Osteoblast (primary cell): ENCODE measurements around the gene RNLS. TPM values are rescaled to one million over a fixed set of nuclear protein-coding genes. Genes with fewer than 3 reads are reported as not detected.
A peak's percentile ranks its signal among the peaks of the same experiment; 100 is the strongest.

Experiments used
- DNase-seq: peaks from one replicate; pipeline ENCODE4 v3.0.0; 2011; ENCODE audit warnings: low spot score, mixed read lengths; ENCODE audit not compliant: insufficient read length; ENCODE audit errors: missing footprints
- H2AFZ ChIP-seq: 2 replicates; pipeline ENCODE4 v1.6.0; 2011; ENCODE audit warnings: mild to moderate bottlenecking, low read length
- H3K27ac ChIP-seq: 2 replicates; pipeline ENCODE4 v1.5.1; 2011; ENCODE audit warnings: mild to moderate bottlenecking, low read depth, low read length, moderate library complexity
- H3K27me3 ChIP-seq: 2 replicates; pipeline ENCODE4 v1.6.0; 2012; ENCODE audit warnings: mild to moderate bottlenecking, control low read depth, inconsistent platforms, low read length, moderate library complexity; ENCODE audit not compliant: insufficient read depth
- H3K36me3 ChIP-seq: 2 replicates; pipeline ENCODE4 v1.5.1; 2011; ENCODE audit warnings: mild to moderate bottlenecking, low read length, control low read depth, moderate library complexity; ENCODE audit not compliant: insufficient read depth
- H3K4me1 ChIP-seq: 2 replicates; pipeline ENCODE4 v1.5.1; 2011; ENCODE audit warnings: mild to moderate bottlenecking, low read length, control low read depth, moderate library complexity; ENCODE audit not compliant: insufficient read depth
- H3K4me2 ChIP-seq: 2 replicates; pipeline ENCODE4 v1.6.0; 2011; ENCODE audit warnings: mild to moderate bottlenecking, low read length; ENCODE audit not compliant: insufficient read depth
- H3K4me3 ChIP-seq: fragments of 200-600 bp; sonication (generic); 3 replicates; pipeline ENCODE4 v1.5.1; 2012; ENCODE audit warnings: mild to moderate bottlenecking, low read length, inconsistent platforms; ENCODE audit not compliant: insufficient read depth
- H3K79me2 ChIP-seq: 2 replicates; pipeline ENCODE4 v1.6.0; 2012; ENCODE audit warnings: mild to moderate bottlenecking, low read length, control low read depth, inconsistent platforms; ENCODE audit not compliant: insufficient read depth
- H3K9me3 ChIP-seq: 2 replicates; pipeline ENCODE4 v1.5.1; 2011; ENCODE audit warnings: low read depth, low read length, control low read depth
- H4K20me1 ChIP-seq: 2 replicates; pipeline ENCODE4 v1.6.0; 2012; ENCODE audit warnings: mild to moderate bottlenecking, low read length, control low read depth; ENCODE audit not compliant: insufficient read depth
- total RNA-seq: library from RNA; depleted of rRNA; stranded (reverse); fragments of >200 nt; gene quantifications from 2 replicates; pipeline ENCODE4 v1.2.3, GENCODE V29; 2012
- TF ChIP-seq, protein P1 (sequence below): IDR thresholded peaks from 2 replicates; pipeline ENCODE4 v1.5.1; 2011; ENCODE audit warnings: mild to moderate bottlenecking, low read depth, low read length, moderate library complexity; ENCODE audit errors: extremely low read depth

RNLS gene
- total RNA-seq, 1 donor, result 22.4 TPM

DNA sequence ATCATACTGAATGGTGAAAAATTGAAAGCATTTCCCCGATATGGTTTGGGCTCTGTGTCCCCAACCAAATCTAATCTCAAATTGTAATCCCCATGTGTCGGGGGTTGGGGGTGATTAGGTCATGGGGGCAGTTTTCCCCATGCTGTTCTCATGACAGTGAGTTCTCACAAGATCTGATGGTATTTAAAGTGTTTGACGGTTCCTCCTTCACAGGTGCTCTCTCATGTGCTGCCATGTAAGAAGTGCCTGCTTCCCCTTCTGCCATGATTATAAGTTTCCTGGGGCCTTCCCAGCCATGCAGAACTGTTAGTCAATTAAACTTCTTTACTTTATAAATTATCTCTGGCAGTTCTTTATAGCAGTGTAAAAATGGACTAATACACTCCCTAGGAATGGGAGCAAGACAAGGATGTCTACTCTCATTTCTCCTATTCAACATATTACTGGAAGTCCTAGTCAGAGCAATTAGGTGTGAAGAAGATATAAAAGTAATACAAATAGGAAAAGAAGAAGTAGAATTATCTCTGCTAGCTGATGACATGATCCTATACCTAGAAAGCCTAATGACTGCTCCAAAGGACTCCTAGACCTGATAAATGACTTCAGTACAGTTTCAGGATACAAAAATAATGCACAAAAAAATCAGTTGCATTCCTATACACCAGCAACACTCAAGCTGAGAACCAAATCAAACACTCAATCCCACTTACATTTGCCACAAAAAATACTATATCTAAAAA is 260.6 kb downstream of the RNLS start:
- Histone ChIP-seq H3K4me3 (no peak overlapping the region), H3K9me3 (peaks cover 3% of the 10 kb centered on the region), H3K27me3 (no peaks in the 10 kb centered on the region), H4K20me1 (no peaks in the 10 kb centered on the region), H2AFZ (no peak overlapping the region), H3K27ac (no peak overlapping the region), H3K79me2 (no peaks in the 10 kb centered on the region), H3K4me2 (no peak overlapping the region), H3K36me3 (no peaks in the 10 kb centered on the region), H3K4me1 (no peaks in the 10 kb centered on the region)
- DNase-seq, result no peak
- TF ChIP-seq, protein P1, sequence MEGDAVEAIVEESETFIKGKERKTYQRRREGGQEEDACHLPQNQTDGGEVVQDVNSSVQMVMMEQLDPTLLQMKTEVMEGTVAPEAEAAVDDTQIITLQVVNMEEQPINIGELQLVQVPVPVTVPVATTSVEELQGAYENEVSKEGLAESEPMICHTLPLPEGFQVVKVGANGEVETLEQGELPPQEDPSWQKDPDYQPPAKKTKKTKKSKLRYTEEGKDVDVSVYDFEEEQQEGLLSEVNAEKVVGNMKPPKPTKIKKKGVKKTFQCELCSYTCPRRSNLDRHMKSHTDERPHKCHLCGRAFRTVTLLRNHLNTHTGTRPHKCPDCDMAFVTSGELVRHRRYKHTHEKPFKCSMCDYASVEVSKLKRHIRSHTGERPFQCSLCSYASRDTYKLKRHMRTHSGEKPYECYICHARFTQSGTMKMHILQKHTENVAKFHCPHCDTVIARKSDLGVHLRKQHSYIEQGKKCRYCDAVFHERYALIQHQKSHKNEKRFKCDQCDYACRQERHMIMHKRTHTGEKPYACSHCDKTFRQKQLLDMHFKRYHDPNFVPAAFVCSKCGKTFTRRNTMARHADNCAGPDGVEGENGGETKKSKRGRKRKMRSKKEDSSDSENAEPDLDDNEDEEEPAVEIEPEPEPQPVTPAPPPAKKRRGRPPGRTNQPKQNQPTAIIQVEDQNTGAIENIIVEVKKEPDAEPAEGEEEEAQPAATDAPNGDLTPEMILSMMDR, result no peak

DNA sequence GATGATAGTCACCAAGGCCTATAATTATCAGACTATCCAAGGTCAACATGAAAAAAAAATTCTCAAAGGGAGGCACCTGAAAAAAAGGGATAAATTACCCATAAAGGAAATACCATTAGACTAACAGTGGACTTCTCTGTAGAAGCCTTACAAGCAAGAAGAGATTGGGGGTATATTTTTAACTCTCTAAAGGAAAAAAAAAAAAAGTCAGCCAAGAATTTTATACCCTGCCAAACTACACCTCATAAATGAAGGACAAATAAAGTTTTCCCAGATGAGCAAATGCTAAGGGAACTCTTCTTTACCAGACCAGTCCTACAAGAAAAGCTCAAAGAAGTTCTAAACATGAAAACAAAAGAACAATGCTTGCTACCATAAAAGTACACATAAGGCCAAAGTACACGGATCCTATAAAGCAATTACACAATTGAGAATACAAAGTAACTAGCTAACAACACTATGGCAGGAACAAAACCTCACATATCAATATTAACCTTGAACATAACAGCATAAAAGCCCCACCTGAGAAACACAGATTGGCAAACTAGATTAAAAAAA is 263.1 kb downstream of the RNLS start:
- Histone ChIP-seq H3K36me3 (no peaks in the 10 kb centered on the region), H4K20me1 (no peaks in the 10 kb centered on the region), H3K9me3 (peaks cover 3% of the 10 kb centered on the region), H3K27ac (no peak overlapping the region), H3K4me1 (no peaks in the 10 kb centered on the region), H3K79me2 (no peaks in the 10 kb centered on the region), H3K4me3 (no peak overlapping the region), H3K4me2 (no peak overlapping the region), H3K27me3 (no peaks in the 10 kb centered on the region), H2AFZ (no peak overlapping the region)
- TF ChIP-seq, protein P1, result no peak
- DNase-seq, result no peak

DNA sequence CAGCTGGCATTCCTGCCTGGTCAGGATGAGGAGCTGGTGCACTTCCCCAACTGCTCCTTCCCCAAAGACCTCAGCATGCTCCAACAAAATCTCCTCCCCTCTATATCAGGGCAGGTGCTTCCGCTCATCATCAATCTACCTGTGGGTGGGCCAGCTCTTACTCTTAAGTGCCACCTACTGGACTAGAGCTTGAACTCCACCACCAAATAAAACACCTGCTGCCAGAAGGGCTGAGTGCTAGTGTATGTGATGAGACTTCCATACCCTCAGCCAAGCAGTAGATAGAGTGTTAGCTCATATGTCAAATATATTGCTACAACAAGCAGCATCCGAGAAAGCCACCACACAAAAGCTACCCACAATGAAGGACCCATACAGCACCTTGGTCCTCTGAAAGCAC is 264.3 kb downstream of the RNLS start:
- TF ChIP-seq, protein P1, result peak; percentile 15
- no peaks in the 10 kb centered on the region for H3K4me1 ChIP-seq
- H3K27me3 ChIP-seq, result no peaks in the 10 kb centered on the region
- H3K9me3 ChIP-seq, result peaks cover 3% of the 10 kb centered on the region
- H3K4me3 ChIP-seq, result no peak overlapping the region
- H3K36me3 ChIP-seq, result no peaks in the 10 kb centered on the region
- DNase-seq, result no peak
- H2AFZ ChIP-seq, result no peak overlapping the region
- H3K79me2 ChIP-seq, result no peaks in the 10 kb centered on the region
- H3K4me2 ChIP-seq, result no peak overlapping the region
- H3K27ac ChIP-seq, result no peak overlapping the region
- no peaks in the 10 kb centered on the region for H4K20me1 ChIP-seq

DNA sequence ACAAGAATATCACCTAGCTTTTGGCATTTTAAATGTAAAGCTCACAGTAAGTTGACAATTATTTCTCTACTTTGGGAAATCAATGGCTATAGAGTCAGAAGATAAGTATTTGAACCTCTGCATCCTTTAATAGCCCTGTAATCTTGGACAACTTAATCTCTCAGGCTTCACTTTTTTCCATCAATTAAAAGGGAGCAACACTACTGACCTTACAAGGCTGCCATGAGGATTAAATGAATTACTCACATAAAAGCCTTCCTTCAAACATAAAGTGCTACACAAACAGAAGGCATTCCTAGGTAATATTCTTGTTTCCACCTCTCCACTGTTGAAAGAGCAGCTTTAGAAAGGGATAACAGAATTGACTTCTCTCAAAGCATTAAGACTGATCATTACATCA is 266.0 kb downstream of the RNLS start:
- no peaks in the 10 kb centered on the region for H3K79me2 ChIP-seq
- no peak overlapping the region for H3K4me2 ChIP-seq
- no peaks in the 10 kb centered on the region for H4K20me1 ChIP-seq
- peaks cover 3% of the 10 kb centered on the region for H3K9me3 ChIP-seq
- H2AFZ ChIP-seq, result no peak overlapping the region
- H3K27ac ChIP-seq, result no peak overlapping the region
- no peaks in the 10 kb centered on the region for H3K36me3 ChIP-seq
- no peak for DNase-seq
- H3K4me1 ChIP-seq, result no peaks in the 10 kb centered on the region
- H3K27me3 ChIP-seq, result no peaks in the 10 kb centered on the region
- TF ChIP-seq, protein P1, result no peak
- H3K4me3 ChIP-seq, result no peak overlapping the region
